ENCODE results near the gene MIER2. TPM values are rescaled to one million over a fixed set of nuclear protein-coding genes. Genes with fewer than 3 reads are reported as not detected.
A peak's percentile ranks its signal among the peaks of the same experiment; 100 is the strongest.
"Not testable (repeated sequence)": the region's sequence is repeated elsewhere in the genome, so short reads cannot be mapped to it uniquely, and the experiment has no call there.

MIER2 gene
- total RNA-seq, 2 donors from 2014 or later = 18.2 to 25.0 TPM

GRCh38 chr19:366951-367350 is 22.4 kb upstream of the MIER2 start:
- ATAC-seq (no peak), DNase-seq (no peak)
- intact Hi-C loops (cut with DNase I) = no loop called here

- ATAC-seq = no peak
- intact Hi-C loops (cut with DNase I) = no loop called here
These were observed 21.7 kb upstream of the MIER2 start for GRCh38 chr19:366205-366783.

GRCh38 chr19:364496-365287 is 20.1 kb upstream of the MIER2 start:
- intact Hi-C loops (cut with DNase I) = no loop called here
- ATAC-seq (no peak), DNase-seq (no peak)

More at GRCh38 chr19:366205-366783, 21.7 kb upstream of the MIER2 start:
- DNase-seq = no peak

- DNase-seq = no peak
- ATAC-seq = no peak
- intact Hi-C loops (cut with DNase I) = no loop called here
These were observed 18.1 kb upstream of the MIER2 start for GRCh38 chr19:362683-363082.

- no peak for DNase-seq
- intact Hi-C loops (cut with DNase I) = no loop called here
These were observed 17.6 kb upstream of the MIER2 start for GRCh38 chr19:362154-362553.

GRCh38 chr19:359653-359925 is 15.0 kb upstream of the MIER2 start:
- ATAC-seq (no peak), DNase-seq (no peak)
- intact Hi-C loops (cut with DNase I) = no loop called here

More at GRCh38 chr19:362154-362553, 17.6 kb upstream of the MIER2 start:
- ATAC-seq = no peak

GRCh38 chr19:355536-355935 is 10.9 kb upstream of the MIER2 start:
- intact Hi-C loops (cut with DNase I); DNase-seq; ATAC-seq: not testable (repeated sequence)

- intact Hi-C loops (cut with DNase I) = no loop called here
- DNase-seq (no peak), ATAC-seq (no peak)
These were observed 10.5 kb upstream of the MIER2 start for GRCh38 chr19:355134-355533.

GRCh38 chr19:351976-352625 is 7.5 kb upstream of the MIER2 start:
- intact Hi-C loops (cut with DNase I) = no loop called here
- DNase-seq (no peak), ATAC-seq (no peak)

- DNase-seq (no peak), ATAC-seq (no peak)
- intact Hi-C loops (cut with DNase I) = no loop called here
These were observed 3.6 kb upstream of the MIER2 start for GRCh38 chr19:347946-348861.

- intact Hi-C loops (cut with DNase I) = no loop called here
- DNase-seq (no peak), ATAC-seq (no peak)
These were observed 804 bp upstream of the MIER2 start for GRCh38 chr19:345320-345879.

GRCh38 chr19:343941-344624 is 513 bp downstream of the MIER2 start:
- intact Hi-C loops (cut with DNase I) = no loop called here
- no peak for DNase-seq

GRCh38 chr19:343451-343931 is 1.1 kb downstream of the MIER2 start:
- intact Hi-C loops (cut with DNase I) = no loop called here
- no peak for ATAC-seq
- DNase-seq = no peak

More at GRCh38 chr19:343941-344624, 513 bp downstream of the MIER2 start:
- peak; percentile 21 to 36 for ATAC-seq

- intact Hi-C loops (cut with DNase I) = no loop called here
- peak in 1 of 2 donors; percentile 53 for ATAC-seq
- peak; percentile 87 for DNase-seq
These were observed 1.7 kb downstream of the MIER2 start for GRCh38 chr19:342801-343421.

- DNase-seq (no peak), ATAC-seq (no peak)
- intact Hi-C loops (cut with DNase I) = no loop called here
These were observed 2.5 kb downstream of the MIER2 start for GRCh38 chr19:342128-342455.

- no peak for ATAC-seq
- DNase-seq = no peak
- intact Hi-C loops (cut with DNase I) = no loop called here
These were observed 3.0 kb downstream of the MIER2 start for GRCh38 chr19:341386-342127.

GRCh38 chr19:340620-341385 is 3.8 kb downstream of the MIER2 start:
- ATAC-seq (no peak), DNase-seq (no peak)
- intact Hi-C loops (cut with DNase I) = no loop called here

Data from left cardiac atrium (tissue), 4 donors.